HCT116 (cell line): ENCODE data around the gene KSR1. TPM values are rescaled to one million over a fixed set of nuclear protein-coding genes. Genes with fewer than 3 reads are reported as not detected.
A peak's percentile ranks its signal among the peaks of the same experiment; 100 is the strongest.

Experiments
- ATAC-seq: fragments of 200-7000 bp; cut with Tn5 transposase; 2 replicates; pipeline ENCODE4 v1.9.1; 2020; ENCODE audit warnings: mild to moderate bottlenecking, moderate library complexity
- BruUV-seq: library from RNA; stranded (reverse); fragments of 400-500 nt; replicated peaks from 2 replicates; lab custom pipeline; 2021; lab: Mats Ljungman, UMichigan
- CTCF ChIA-PET: fragments of 300-600 bp; sonication (Branson Sonifier 250); formaldehyde crosslinking; loops from one replicate; lab custom pipeline; 2021; ENCODE audit warnings: antibody characterized with exemption; lab: Charles Lee
- POLR2A ChIA-PET: fragments of 300-600, 350-600 bp; sonication (Branson Sonifier 250); formaldehyde crosslinking; loops from one replicate; lab custom pipeline; 2021; ENCODE audit warnings: antibody characterized with exemption; lab: Charles Lee
- RAD21 ChIA-PET, 2 experiments: fragments of 300-600 bp; sonication (Branson Sonifier 250); formaldehyde crosslinking; loops; one replicate each; lab custom pipeline; 2023; ENCODE audit warnings: low total read pairs in 2 of 2; ENCODE audit not compliant: uncharacterized antibody in 2 of 2, unreplicated experiment in 2 of 2, low non-redundant PET in 1 of 2; lab: Charles Lee
- DNase-seq: peaks from one replicate; pipeline ENCODE4 v3.0.0-alpha.2; 2010; ENCODE audit warnings: low read depth, low spot score
- H2AFZ ChIP-seq: fragments of 200-600 bp; shearing (Covaris generic), sonication (generic); 2 replicates; pipeline ENCODE4 v1.6.1; 2017; ENCODE audit warnings: low read depth, mixed run types, mixed read lengths, antibody characterized with exemption, low read length; ENCODE audit not compliant: poor library complexity, severe bottlenecking
- H3K27ac ChIP-seq: 2 replicates; pipeline ENCODE4 v1.5.1; 2012; ENCODE audit warnings: low read depth, low read length
- H3K27me3 ChIP-seq: fragments of 200-600 bp; sonication (generic); 2 replicates; pipeline ENCODE4 v1.6.1; 2016; ENCODE audit warnings: mixed run types, low read length, mixed read lengths; ENCODE audit not compliant: insufficient read depth
- H3K36me3 ChIP-seq, 2 experiments: fragments of 200-500 bp in 1 of 2; fragments of 200-600 bp in 1 of 2; sonication (Bioruptor generic) in 1 of 2; sonication (generic) in 1 of 2; 2 replicates each; pipeline versions ENCODE4 v1.5.1 to v1.6.1; 2014 to 2016; ENCODE audit warnings: low read length in 2 of 2, inconsistent platforms in 1 of 2, mixed read lengths in 1 of 2, mixed run types in 1 of 2; ENCODE audit not compliant: insufficient read depth in 2 of 2, control insufficient read depth in 1 of 2
- H3K4me1 ChIP-seq, 2 experiments: fragments of 200-600 bp in 1 of 2; sonication (generic) in 1 of 2; 2 replicates each; pipeline versions ENCODE4 v1.5.1 to v1.6.1; 2012 to 2017; ENCODE audit warnings: low read length in 2 of 2, inconsistent platforms in 1 of 2, mild to moderate bottlenecking in 1 of 2, mixed read lengths in 1 of 2, mixed run types in 1 of 2, moderate library complexity in 1 of 2; ENCODE audit not compliant: insufficient read depth in 2 of 2, control insufficient read depth in 1 of 2
- H3K4me2 ChIP-seq: fragments of 200-600 bp; sonication (generic); 2 replicates; pipeline ENCODE4 v1.6.1; 2017; ENCODE audit warnings: mixed run types, low read length, mixed read lengths
- H3K4me3 ChIP-seq, 2 experiments: fragments of 200-600 bp in 1 of 2; sonication (generic) in 1 of 2; replicated peaks in 1 of 2; 2 replicates each; pipeline ENCODE4 v1.5.1; 2011 to 2016; ENCODE audit warnings: low read length in 2 of 2, control low read depth in 1 of 2, low read depth in 1 of 2, mild to moderate bottlenecking in 1 of 2, mixed read lengths in 1 of 2, mixed run types in 1 of 2
- H3K79me2 ChIP-seq: fragments of 200-600 bp; sonication (generic); 2 replicates; pipeline ENCODE4 v1.6.1; 2017; ENCODE audit warnings: mild to moderate bottlenecking, mixed run types, low read length, moderate library complexity, mixed read lengths; ENCODE audit not compliant: insufficient read depth
- H3K9ac ChIP-seq: fragments of 200-600 bp; sonication (generic); 2 replicates; pipeline ENCODE4 v1.6.1; 2016; ENCODE audit warnings: low read length, mixed read lengths
- H3K9me2 ChIP-seq: fragments of 200-600 bp; sonication (generic), shearing (Covaris generic); 2 replicates; pipeline ENCODE4 v1.6.1; 2017; ENCODE audit warnings: mixed run types, mild to moderate bottlenecking, moderate library complexity; ENCODE audit not compliant: insufficient read depth
- H3K9me3 ChIP-seq, 2 experiments: fragments of 200-500 bp in 1 of 2; fragments of 200-600 bp in 1 of 2; sonication (Bioruptor generic) in 1 of 2; sonication (generic) in 1 of 2; 2 replicates each; pipeline ENCODE4 v1.6.1; 2014 to 2017; ENCODE audit warnings: low read length in 2 of 2, mixed read lengths in 2 of 2, inconsistent platforms in 1 of 2, low read depth in 1 of 2, mild to moderate bottlenecking in 1 of 2, mixed run types in 1 of 2, moderate library complexity in 1 of 2; ENCODE audit not compliant: control insufficient read depth in 1 of 2, insufficient read depth in 1 of 2
- H4K20me1 ChIP-seq: fragments of 200-600 bp; sonication (generic), shearing (Covaris generic); 2 replicates; pipeline ENCODE4 v1.6.1; 2017; ENCODE audit warnings: mixed run types, mild to moderate bottlenecking, moderate library complexity; ENCODE audit not compliant: insufficient read depth
- CEBPB ChIP-seq: IDR thresholded peaks from 2 replicates; pipeline ENCODE4 v1.6.1; 2012; ENCODE audit warnings: low read depth
- RAD21 ChIP-seq: IDR thresholded peaks from 2 replicates; pipeline ENCODE4 v1.6.1; 2012; ENCODE audit warnings: low read depth, mild to moderate bottlenecking
- SP1 ChIP-seq: IDR thresholded peaks from 2 replicates; pipeline ENCODE4 v1.6.1; 2012; ENCODE audit warnings: low read depth
- ZBTB33 ChIP-seq: IDR thresholded peaks from 2 replicates; pipeline ENCODE4 v1.6.1; 2011; ENCODE audit warnings: mild to moderate bottlenecking, low read length, moderate library complexity; ENCODE audit not compliant: insufficient replicate concordance; ENCODE audit errors: extremely low read depth
- ZNF274 ChIP-seq: fragments of 200-500 bp; sonication (Bioruptor generic); IDR thresholded peaks from 2 replicates; pipeline ENCODE4 v1.6.1; 2014; ENCODE audit warnings: mild to moderate bottlenecking, low read depth, low read length, inconsistent platforms
- intact Hi-C: fragments of 100-400 bp; cut with micrococcal nuclease; formaldehyde crosslinking; loops from 2 replicates; pipeline ENCODE4 v1.10.0; 2022
- total RNA-seq: library from RNA; stranded (reverse); gene quantifications from one replicate; pipeline ENCODE4 v1.2.1, GENCODE V29; 2021; ENCODE audit not compliant: unreplicated experiment
- TF ChIP-seq, protein P1 (sequence below): IDR thresholded peaks from 2 replicates; pipeline ENCODE4 v1.6.1; 2012
- TF ChIP-seq, protein P2 (sequence below), 3 experiments: fragments of 200-600 bp in 1 of 3; sonication (generic) in 1 of 3; IDR thresholded peaks in 2 of 3; conservative IDR thresholded peaks in 1 of 3; 2 replicates each; pipeline ENCODE4 v1.5.1; 2012 to 2017; ENCODE audit warnings: low read depth in 2 of 3, low read length in 2 of 3, antibody characterized with exemption in 1 of 3, borderline replicate concordance in 1 of 3, control low read depth in 1 of 3, mild to moderate bottlenecking in 1 of 3, mixed read lengths in 1 of 3, mixed run types in 1 of 3, moderate library complexity in 1 of 3; ENCODE audit not compliant: insufficient read depth in 1 of 3

The KSR1 gene
- total RNA-seq, 1 experiment from 2014 or later = 16.5 TPM

DNA sequence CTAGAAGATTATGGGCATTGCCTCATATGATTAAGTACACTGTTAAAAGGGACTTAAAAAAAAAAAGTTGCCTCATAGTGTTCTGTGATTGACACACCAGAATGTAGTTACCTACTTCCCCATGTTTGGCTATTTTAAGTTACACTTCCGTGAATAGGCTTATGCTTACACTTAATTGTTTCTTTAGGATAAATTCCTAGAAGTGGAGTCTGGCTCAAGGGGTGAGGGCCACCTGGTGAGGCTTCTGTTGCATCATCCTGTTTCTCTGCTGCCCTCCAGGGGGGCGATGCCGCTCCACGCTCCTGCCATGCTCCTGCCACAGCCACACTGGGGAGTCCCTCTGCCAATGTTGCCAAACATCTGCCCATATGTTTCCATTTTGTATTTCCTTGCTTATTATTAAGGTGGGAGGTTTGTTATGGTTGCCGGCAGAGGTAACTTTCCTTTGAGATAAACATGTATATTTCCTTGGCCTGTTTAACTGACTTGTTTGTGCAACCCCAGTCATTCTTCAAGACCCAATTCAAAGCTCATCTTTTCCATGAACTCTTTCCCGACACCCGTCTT lies 73.1 kb downstream of the KSR1 start:
- Histone ChIP-seq H3K27ac (no peak overlapping the region), H3K9ac (no peak overlapping the region), H3K79me2 (no peaks in the 10 kb centered on the region), H2AFZ (no peak overlapping the region), H3K36me3 (no peaks in the 10 kb centered on the region), H3K4me2 (no peak overlapping the region), H3K27me3 (no peaks in the 10 kb centered on the region), H3K4me1 (peaks cover 19 to 26% of the 10 kb centered on the region in 2 experiments), H3K9me3 (no peaks in the 10 kb centered on the region), H3K4me3 (no peak overlapping the region), H3K9me2 (no peaks in the 10 kb centered on the region), H4K20me1 (no peaks in the 10 kb centered on the region)
- BruUV-seq = no TSS peak
- ChIA-PET RAD21 (no interaction called here), CTCF (interaction anchor here (1.3 kb wide), 1 partner anchor 35 kb away, joined by 3 read pairs; no protein-coding TSS in a partner anchor), POLR2A (no interaction called here)
- peak; percentile 68 for ATAC-seq
- no peak for DNase-seq
- TF ChIP-seq ZNF274 = no peak
- TF ChIP-seq SP1 = no peak
- TF ChIP-seq, protein P1, sequence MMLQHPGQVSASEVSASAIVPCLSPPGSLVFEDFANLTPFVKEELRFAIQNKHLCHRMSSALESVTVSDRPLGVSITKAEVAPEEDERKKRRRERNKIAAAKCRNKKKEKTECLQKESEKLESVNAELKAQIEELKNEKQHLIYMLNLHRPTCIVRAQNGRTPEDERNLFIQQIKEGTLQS = peak; percentile 61; the same call in 1 of the 2 replicates
- peak; percentile 36 for TF ChIP-seq RAD21
- TF ChIP-seq, protein P2, sequence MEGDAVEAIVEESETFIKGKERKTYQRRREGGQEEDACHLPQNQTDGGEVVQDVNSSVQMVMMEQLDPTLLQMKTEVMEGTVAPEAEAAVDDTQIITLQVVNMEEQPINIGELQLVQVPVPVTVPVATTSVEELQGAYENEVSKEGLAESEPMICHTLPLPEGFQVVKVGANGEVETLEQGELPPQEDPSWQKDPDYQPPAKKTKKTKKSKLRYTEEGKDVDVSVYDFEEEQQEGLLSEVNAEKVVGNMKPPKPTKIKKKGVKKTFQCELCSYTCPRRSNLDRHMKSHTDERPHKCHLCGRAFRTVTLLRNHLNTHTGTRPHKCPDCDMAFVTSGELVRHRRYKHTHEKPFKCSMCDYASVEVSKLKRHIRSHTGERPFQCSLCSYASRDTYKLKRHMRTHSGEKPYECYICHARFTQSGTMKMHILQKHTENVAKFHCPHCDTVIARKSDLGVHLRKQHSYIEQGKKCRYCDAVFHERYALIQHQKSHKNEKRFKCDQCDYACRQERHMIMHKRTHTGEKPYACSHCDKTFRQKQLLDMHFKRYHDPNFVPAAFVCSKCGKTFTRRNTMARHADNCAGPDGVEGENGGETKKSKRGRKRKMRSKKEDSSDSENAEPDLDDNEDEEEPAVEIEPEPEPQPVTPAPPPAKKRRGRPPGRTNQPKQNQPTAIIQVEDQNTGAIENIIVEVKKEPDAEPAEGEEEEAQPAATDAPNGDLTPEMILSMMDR (IDR thresholded peaks at IDR 0.05 in 2 of 3, conservative IDR thresholded peaks at IDR 0.05 in 1 of 3; ENCODE audit: borderline replicate concordance in 1 of 3, insufficient read depth in 1 of 3, low read depth in 2 of 3, low read length in 2 of 3) = 0 out of 6 replicates have a peak, but pooled peaks have one; percentile 10 to 23 (median 12)
- TF ChIP-seq ZBTB33 = no peak
- TF ChIP-seq CEBPB = peak; percentile 70
- intact Hi-C loops = no loop called here
